ENCODE results near the gene PRKAR1B. TPM values are rescaled to one million over a fixed set of nuclear protein-coding genes. Genes with fewer than 3 reads are reported as not detected.

The PRKAR1B gene
- total and polyA plus RNA-seq, 7 donors, result 9.5 to 26.6 (median 11.4) TPM

DNA sequence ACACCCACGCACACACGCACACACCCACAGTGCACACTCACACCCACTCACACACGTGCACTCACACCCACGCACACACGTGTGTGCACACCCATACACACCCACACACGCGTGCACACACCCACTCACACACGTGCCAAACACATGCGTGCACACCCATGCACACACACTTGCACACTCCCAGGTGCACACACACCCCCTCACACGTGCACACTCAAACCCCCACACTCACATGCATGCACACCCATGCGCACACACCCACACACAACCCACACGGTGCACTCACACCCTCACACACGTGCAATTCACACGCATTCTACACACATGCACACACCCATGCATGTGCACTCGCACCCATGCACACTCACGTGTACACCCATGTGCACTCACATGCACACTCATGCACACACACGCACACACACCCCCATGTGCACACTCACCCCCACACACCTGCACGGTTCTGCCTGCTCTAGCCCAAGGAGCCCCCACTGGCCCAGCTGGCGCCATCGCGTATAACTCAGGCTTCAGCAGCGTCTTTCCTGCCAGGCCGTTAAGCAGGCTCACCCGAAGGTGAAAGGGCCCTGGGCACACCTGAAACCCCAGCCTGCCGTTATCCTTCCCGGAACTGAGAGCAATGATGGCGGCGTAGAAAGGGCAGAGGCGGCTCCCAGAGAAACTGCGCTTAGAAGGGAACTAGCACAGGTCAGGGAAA, 143.5 kb downstream of the PRKAR1B start:
- intact Hi-C loops (cut with DNase I), result no loop called here
- no peak overlapping the region for H3K27ac ChIP-seq
- H3K9me3 ChIP-seq, result no peaks in the 10 kb centered on the region
- no peak for TF ChIP-seq EP300 (IDR thresholded peaks at IDR 0.05)
- TF ChIP-seq, protein P1, sequence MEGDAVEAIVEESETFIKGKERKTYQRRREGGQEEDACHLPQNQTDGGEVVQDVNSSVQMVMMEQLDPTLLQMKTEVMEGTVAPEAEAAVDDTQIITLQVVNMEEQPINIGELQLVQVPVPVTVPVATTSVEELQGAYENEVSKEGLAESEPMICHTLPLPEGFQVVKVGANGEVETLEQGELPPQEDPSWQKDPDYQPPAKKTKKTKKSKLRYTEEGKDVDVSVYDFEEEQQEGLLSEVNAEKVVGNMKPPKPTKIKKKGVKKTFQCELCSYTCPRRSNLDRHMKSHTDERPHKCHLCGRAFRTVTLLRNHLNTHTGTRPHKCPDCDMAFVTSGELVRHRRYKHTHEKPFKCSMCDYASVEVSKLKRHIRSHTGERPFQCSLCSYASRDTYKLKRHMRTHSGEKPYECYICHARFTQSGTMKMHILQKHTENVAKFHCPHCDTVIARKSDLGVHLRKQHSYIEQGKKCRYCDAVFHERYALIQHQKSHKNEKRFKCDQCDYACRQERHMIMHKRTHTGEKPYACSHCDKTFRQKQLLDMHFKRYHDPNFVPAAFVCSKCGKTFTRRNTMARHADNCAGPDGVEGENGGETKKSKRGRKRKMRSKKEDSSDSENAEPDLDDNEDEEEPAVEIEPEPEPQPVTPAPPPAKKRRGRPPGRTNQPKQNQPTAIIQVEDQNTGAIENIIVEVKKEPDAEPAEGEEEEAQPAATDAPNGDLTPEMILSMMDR (IDR thresholded peaks at IDR 0.05), result no peak
- TF ChIP-seq POLR2AphosphoS5 (IDR thresholded peaks at IDR 0.05), result no peak
- H3K36me3 ChIP-seq, result peaks cover 0 to 11% (median 0%) of the 10 kb centered on the region in 4 donors
- peaks cover 0 to 8% (median 4%) of the 10 kb centered on the region in 4 donors for H3K4me1 ChIP-seq
- DNase-seq, result no peak
- no peaks in the 10 kb centered on the region for H3K27me3 ChIP-seq
- WGBS, 2 donors, result 83 to 86% methylated on average over 30 of the region's 30 CpGs
- no peak overlapping the region for H3K4me3 ChIP-seq

GRCh38 chr7:582931-583330, 144.2 kb downstream of the PRKAR1B start:
- no peak for TF ChIP-seq EP300 (IDR thresholded peaks at IDR 0.05)
- H3K27me3 ChIP-seq, result no peaks in the 10 kb centered on the region
- no peak for DNase-seq
- no peak overlapping the region for H3K27ac ChIP-seq
- 95 to 96% methylated on average over 23 of the region's 23 CpGs for WGBS, 2 donors
- no peaks in the 10 kb centered on the region for H3K9me3 ChIP-seq
- no peak overlapping the region for H3K4me3 ChIP-seq
- intact Hi-C loops (cut with DNase I), result no loop called here
- peaks cover 0 to 11% (median 0%) of the 10 kb centered on the region in 4 donors for H3K36me3 ChIP-seq
- peaks cover 0 to 8% (median 4%) of the 10 kb centered on the region in 4 donors for H3K4me1 ChIP-seq

DNA sequence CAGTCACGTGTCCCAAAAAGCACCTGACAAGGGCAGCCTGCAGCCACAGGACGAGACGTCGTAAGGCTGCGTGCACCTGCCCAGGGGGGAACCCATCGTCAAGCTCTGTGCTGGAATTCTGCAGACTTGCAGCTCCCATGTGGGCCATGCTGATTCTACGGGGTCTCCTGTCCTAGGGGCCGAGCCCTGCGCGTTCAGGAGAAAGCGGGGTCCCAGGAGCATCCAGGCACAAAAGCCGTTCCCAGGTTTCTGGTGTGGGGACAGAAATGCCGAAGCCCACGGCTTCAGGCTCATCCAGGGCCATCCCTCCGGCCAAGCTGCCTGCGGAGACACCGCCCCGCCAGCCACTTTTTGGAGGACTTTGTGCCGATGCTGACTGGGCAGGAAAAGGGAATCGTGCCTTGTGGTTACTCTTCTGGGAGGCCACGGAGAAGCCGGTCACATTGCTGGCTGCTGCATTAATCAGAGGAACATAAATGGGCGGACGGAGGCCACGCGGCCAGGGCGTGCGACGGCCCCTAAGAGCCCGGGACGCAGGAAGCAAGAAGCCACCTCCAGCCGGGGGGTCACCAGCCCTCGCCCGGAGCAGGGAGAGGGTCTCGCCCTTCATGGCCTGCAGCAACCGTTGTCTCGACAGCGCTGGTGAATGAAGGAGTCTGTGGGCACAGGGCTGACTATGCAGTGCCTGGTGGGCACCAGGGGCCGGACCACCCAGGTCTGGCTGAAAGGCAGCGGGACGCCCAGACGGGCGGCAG, 144.8 kb downstream of the PRKAR1B start:
- H3K27ac ChIP-seq, result no peak overlapping the region
- peaks cover 0 to 14% (median 0%) of the 10 kb centered on the region in 4 donors for H3K36me3 ChIP-seq
- no peaks in the 10 kb centered on the region for H3K9me3 ChIP-seq
- intact Hi-C loops (cut with DNase I), result no loop called here
- TF ChIP-seq, protein P1 (IDR thresholded peaks at IDR 0.05), result no peak
- no peak for TF ChIP-seq EP300 (IDR thresholded peaks at IDR 0.05)
- no peak for TF ChIP-seq POLR2AphosphoS5 (IDR thresholded peaks at IDR 0.05)
- no peak for TF ChIP-seq POLR2A (IDR thresholded peaks at IDR 0.05)
- H3K27me3 ChIP-seq, result no peaks in the 10 kb centered on the region
- peaks cover 0 to under 1% (median under 1%) of the 10 kb centered on the region in 4 donors for H3K4me1 ChIP-seq
- no peak overlapping the region for H3K4me3 ChIP-seq
- no peak for DNase-seq
- WGBS, 2 donors, result 95 to 97% methylated on average over 43 of the region's 43 CpGs

GRCh38 chr7:578386-578785, 148.7 kb downstream of the PRKAR1B start:
- Histone ChIP-seq H3K4me3 (no peak overlapping the region), H3K27me3 (no peaks in the 10 kb centered on the region), H3K9me3 (no peaks in the 10 kb centered on the region), H3K36me3 (peaks cover 0 to 6% (median 0%) of the 10 kb centered on the region in 4 donors), H3K27ac (no peak overlapping the region), H3K4me1 (peaks cover 0 to 16% (median 14%) of the 10 kb centered on the region in 4 donors)
- no peak for DNase-seq
- intact Hi-C loops (cut with DNase I), result no loop called here
- no peak for TF ChIP-seq POLR2AphosphoS5 (IDR thresholded peaks at IDR 0.05)
- TF ChIP-seq POLR2A (IDR thresholded peaks at IDR 0.05), result no peak
- TF ChIP-seq EP300 (IDR thresholded peaks at IDR 0.05), result no peak
- TF ChIP-seq, protein P1 (IDR thresholded peaks at IDR 0.05), result no peak
- 91 to 98% methylated on average over 16 of the region's 16 CpGs for WGBS, 2 donors

DNA sequence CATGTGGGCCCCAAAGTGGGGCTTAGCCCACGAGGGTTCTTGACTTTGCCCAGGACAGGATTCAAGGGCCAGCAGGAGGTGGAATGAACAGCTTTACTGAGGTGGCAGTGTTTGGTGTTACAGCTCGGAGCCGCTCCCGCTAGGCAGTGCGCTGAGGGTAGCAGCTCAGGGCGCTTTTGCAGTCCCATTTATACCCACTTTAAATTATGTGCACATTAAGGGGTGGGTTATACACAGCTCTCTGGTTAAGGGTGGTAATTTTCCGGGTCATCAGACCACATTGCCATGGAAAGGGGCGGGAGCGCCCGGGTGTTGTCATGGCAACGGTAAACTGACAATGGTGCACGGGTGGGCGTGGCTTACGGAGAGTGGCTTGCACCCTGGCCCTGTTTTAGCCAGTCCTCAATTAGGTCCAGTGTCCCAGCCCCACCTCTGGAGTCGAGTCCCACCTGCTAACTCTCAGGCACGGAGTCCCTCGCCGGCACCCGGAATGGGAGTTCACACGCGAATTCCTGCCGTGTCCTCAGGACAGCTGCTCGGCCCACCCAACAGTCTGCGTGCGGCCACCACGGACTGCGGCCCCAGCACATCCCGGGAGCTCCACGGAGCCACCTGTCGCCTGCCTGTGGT, 149.2 kb downstream of the PRKAR1B start:
- Histone ChIP-seq H3K4me3 (no peak overlapping the region), H3K9me3 (no peaks in the 10 kb centered on the region), H3K4me1 (peaks cover 0 to 16% (median 14%) of the 10 kb centered on the region in 4 donors), H3K27ac (no peak overlapping the region), H3K36me3 (peaks cover 0 to 6% (median 0%) of the 10 kb centered on the region in 4 donors), H3K27me3 (no peaks in the 10 kb centered on the region)
- 91 to 94% methylated on average over 30 of the region's 30 CpGs for WGBS, 2 donors
- intact Hi-C loops (cut with DNase I), result no loop called here
- DNase-seq, result no peak
- TF ChIP-seq, protein P1 (IDR thresholded peaks at IDR 0.05), result no peak
- TF ChIP-seq EP300 (IDR thresholded peaks at IDR 0.05) (no peak), POLR2A (IDR thresholded peaks at IDR 0.05) (no peak), POLR2AphosphoS5 (IDR thresholded peaks at IDR 0.05) (no peak)

Measured in sigmoid colon (tissue), 7 donors.